Tibial nerve (tissue), 3 donors: ENCODE measurements around the gene PLK2.

Experiments
- POLR2A ChIP-seq, 2 donors: fragments of 450-650 bp; IDR thresholded peaks; one replicate each; pipeline ENCODE4 v1.6.1; 2017; ENCODE audit warnings: antibody characterized with exemption in 2 of 2, mild to moderate bottlenecking in 2 of 2, moderate library complexity in 2 of 2
- TF ChIP-seq, protein P1 (sequence below), 5 experiments: fragments of 200-600 bp in 3 of 5; fragments of 450-650 bp in 2 of 5; sonication (generic) in 3 of 5; IDR thresholded peaks; one replicate each; pipeline ENCODE4 v1.5.1; 2016 to 2019; ENCODE audit warnings: antibody characterized with exemption in 5 of 5, mild to moderate bottlenecking in 3 of 5, moderate library complexity in 2 of 5

DNA sequence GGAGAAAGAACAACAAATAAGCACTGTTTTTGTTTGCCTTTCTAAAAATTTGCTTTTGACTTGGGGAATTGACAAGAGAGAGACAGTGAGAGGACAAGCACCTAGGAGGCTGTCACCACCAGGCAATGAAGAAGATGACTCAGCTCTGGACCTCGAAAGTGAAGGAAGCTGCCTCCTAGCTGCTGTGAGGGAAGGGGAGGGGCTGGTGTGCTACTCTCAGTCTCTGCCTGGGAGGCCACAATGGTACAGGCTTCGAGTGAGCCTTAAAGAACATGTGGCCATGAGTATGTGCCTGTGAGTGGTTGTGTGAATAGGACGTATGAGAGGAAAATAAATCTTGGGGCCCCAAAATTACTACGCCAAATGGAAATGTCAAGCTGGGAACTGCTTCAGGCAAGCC lies 7.1 kb upstream of the PLK2 start:
- TF ChIP-seq, protein P1, sequence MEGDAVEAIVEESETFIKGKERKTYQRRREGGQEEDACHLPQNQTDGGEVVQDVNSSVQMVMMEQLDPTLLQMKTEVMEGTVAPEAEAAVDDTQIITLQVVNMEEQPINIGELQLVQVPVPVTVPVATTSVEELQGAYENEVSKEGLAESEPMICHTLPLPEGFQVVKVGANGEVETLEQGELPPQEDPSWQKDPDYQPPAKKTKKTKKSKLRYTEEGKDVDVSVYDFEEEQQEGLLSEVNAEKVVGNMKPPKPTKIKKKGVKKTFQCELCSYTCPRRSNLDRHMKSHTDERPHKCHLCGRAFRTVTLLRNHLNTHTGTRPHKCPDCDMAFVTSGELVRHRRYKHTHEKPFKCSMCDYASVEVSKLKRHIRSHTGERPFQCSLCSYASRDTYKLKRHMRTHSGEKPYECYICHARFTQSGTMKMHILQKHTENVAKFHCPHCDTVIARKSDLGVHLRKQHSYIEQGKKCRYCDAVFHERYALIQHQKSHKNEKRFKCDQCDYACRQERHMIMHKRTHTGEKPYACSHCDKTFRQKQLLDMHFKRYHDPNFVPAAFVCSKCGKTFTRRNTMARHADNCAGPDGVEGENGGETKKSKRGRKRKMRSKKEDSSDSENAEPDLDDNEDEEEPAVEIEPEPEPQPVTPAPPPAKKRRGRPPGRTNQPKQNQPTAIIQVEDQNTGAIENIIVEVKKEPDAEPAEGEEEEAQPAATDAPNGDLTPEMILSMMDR (IDR thresholded peaks at IDR 0.05) = no peak
- TF ChIP-seq POLR2A (IDR thresholded peaks at IDR 0.05) = no peak
